Lower lobe of right lung (tissue), 2 donors: ENCODE data around the gene ETV2. TPM values are rescaled to one million over a fixed set of nuclear protein-coding genes. Genes with fewer than 3 reads are reported as not detected.
"Not testable (repeated sequence)": the region's sequence is repeated elsewhere in the genome, so short reads cannot be mapped to it uniquely, and the experiment has no call there.

Source experiments
- ATAC-seq, 2 donors: fragments of 200-7000 bp; cut with Tn5 transposase; one replicate each; pipeline ENCODE4 v1.9.1; 2020 to 2022; ENCODE audit warnings: mild to moderate bottlenecking in 2 of 2, moderate library complexity in 2 of 2
- DNase-seq: peaks from one replicate; pipeline ENCODE4 v3.0.0-alpha.2; 2020
- H3K27ac ChIP-seq: fragments of 200-600 bp; one replicate; pipeline ENCODE4 v1.8.0; 2022
- H3K27me3 ChIP-seq: fragments of 200-600 bp; one replicate; pipeline ENCODE4 v1.8.0; 2022; ENCODE audit warnings: low read depth
- H3K36me3 ChIP-seq: fragments of 200-600 bp; one replicate; pipeline ENCODE4 v1.8.0; 2022; ENCODE audit warnings: mild to moderate bottlenecking
- H3K4me1 ChIP-seq: fragments of 200-600 bp; one replicate; pipeline ENCODE4 v1.8.0; 2022
- H3K4me3 ChIP-seq: fragments of 200-600 bp; one replicate; pipeline ENCODE4 v1.8.0; 2022; ENCODE audit warnings: mild to moderate bottlenecking
- H3K9me3 ChIP-seq: fragments of 200-600 bp; one replicate; pipeline ENCODE4 v1.8.0; 2022
- CTCF ChIP-seq: fragments of 200-600 bp; IDR thresholded peaks from one replicate; pipeline ENCODE4 v1.8.0; 2022; ENCODE audit warnings: antibody characterized with exemption, mild to moderate bottlenecking
- intact Hi-C: fragments of 100-400 bp; cut with DNase I; formaldehyde crosslinking; loops from one replicate; pipeline ENCODE4 v1.11.0; 2022
- total RNA-seq: library from RNA; stranded (reverse); fragmentation: NEBNext Ultra II Directional; extraction: Animal tissue kit (Norgen Biotek cat#: 25700); gene quantifications from one replicate; pipeline ENCODE4 v1.2.1, GENCODE V29; 2021
- donor health status: DM: no; HTN: yes; CAD: no; lungs with severe emphysema.

The ETV2 gene
- total RNA-seq, 1 donor from 2014 or later = 1.1 TPM

- no peak overlapping the region for H3K4me3 ChIP-seq
Observed at GRCh38 chr19:35650581-35650980, 9.0 kb downstream of the ETV2 start.

GRCh38 chr19:35654828-35655227, 13.3 kb downstream of the ETV2 start:
- H3K27ac ChIP-seq, H3K4me1 ChIP-seq, DNase-seq, intact Hi-C loops, ATAC-seq, H3K9me3 ChIP-seq, H3K27me3 ChIP-seq, H3K4me3 ChIP-seq: not testable (repeated sequence)
- peaks cover 98% of the 10 kb centered on the region for H3K36me3 ChIP-seq

More at GRCh38 chr19:35650581-35650980, 9.0 kb downstream of the ETV2 start:
- no peaks in the 10 kb centered on the region for H3K27me3 ChIP-seq
- H3K27ac ChIP-seq = no peak overlapping the region
- H3K36me3 ChIP-seq = peaks cover 56% of the 10 kb centered on the region
- H3K4me1 ChIP-seq = peaks cover 24% of the 10 kb centered on the region
- no peak for TF ChIP-seq CTCF
- no peak for DNase-seq
- no peak for ATAC-seq
- no peaks in the 10 kb centered on the region for H3K9me3 ChIP-seq
- intact Hi-C loops = no loop called here

- H3K36me3 ChIP-seq = peaks cover 97% of the 10 kb centered on the region
- H3K27me3 ChIP-seq = no peaks in the 10 kb centered on the region
- no peak for TF ChIP-seq CTCF
- intact Hi-C loops = no loop called here
- H3K27ac ChIP-seq = no peak overlapping the region
- DNase-seq (no peak), ATAC-seq (no peak)
- H3K4me3 ChIP-seq = no peak overlapping the region
- no peaks in the 10 kb centered on the region for H3K4me1 ChIP-seq
- no peaks in the 10 kb centered on the region for H3K9me3 ChIP-seq
Observed at GRCh38 chr19:35655600-35655999, 14.1 kb downstream of the ETV2 start.

GRCh38 chr19:35656700-35657099, 15.2 kb downstream of the ETV2 start:
- no peak for DNase-seq
- Histone ChIP-seq H3K4me1 (no peaks in the 10 kb centered on the region), H3K36me3 (peaks cover 91% of the 10 kb centered on the region), H3K9me3 (no peaks in the 10 kb centered on the region), H3K27ac (no peak overlapping the region), H3K27me3 (no peaks in the 10 kb centered on the region), H3K4me3 (no peak overlapping the region)
- intact Hi-C loops = no loop called here
- no peak for ATAC-seq
- no peak for TF ChIP-seq CTCF

GRCh38 chr19:35657904-35658700, 16.6 kb downstream of the ETV2 start:
- intact Hi-C loops = no loop called here
- no peak overlapping the region for H3K27ac ChIP-seq
- no peaks in the 10 kb centered on the region for H3K9me3 ChIP-seq
- H3K36me3 ChIP-seq = peaks cover 83% of the 10 kb centered on the region
- no peak overlapping the region for H3K4me3 ChIP-seq
- no peak for ATAC-seq
- no peak for DNase-seq
- no peaks in the 10 kb centered on the region for H3K27me3 ChIP-seq
- no peaks in the 10 kb centered on the region for H3K4me1 ChIP-seq
- no peak for TF ChIP-seq CTCF

- Histone ChIP-seq H3K4me3 (no peak overlapping the region), H3K27ac (no peak overlapping the region), H3K4me1 (no peaks in the 10 kb centered on the region), H3K27me3 (no peaks in the 10 kb centered on the region), H3K36me3 (peaks cover 52% of the 10 kb centered on the region), H3K9me3 (no peaks in the 10 kb centered on the region)
- DNase-seq = no peak
- no peak for ATAC-seq
- TF ChIP-seq CTCF = no peak
- intact Hi-C loops = no loop called here
Observed at GRCh38 chr19:35661995-35662340, 20.4 kb downstream of the ETV2 start.
